Liver (tissue), 9 donors: ENCODE measurements around the gene TEX14. TPM values are rescaled to one million over a fixed set of nuclear protein-coding genes. Genes with fewer than 3 reads are reported as not detected.
A peak's percentile ranks its signal among the peaks of the same experiment; 100 is the strongest.

Experiments used
- DNase-seq: peaks from one replicate; pipeline ENCODE4 v3.0.0-alpha.2; 2017; ENCODE audit warnings: low spot score
- H3K27ac ChIP-seq, 2 donors: one replicate each; pipeline ENCODE4 v1.7.0; 2013; ENCODE audit warnings: inconsistent platforms in 2 of 2, low read length in 2 of 2, control low read depth in 1 of 2, low read depth in 1 of 2, mild to moderate bottlenecking in 1 of 2
- H3K27me3 ChIP-seq, 4 donors: one replicate each; pipeline versions ENCODE4 v1.6.1 to v1.7.0; 2013; ENCODE audit warnings: low read length in 3 of 4, inconsistent platforms in 1 of 4, mild to moderate bottlenecking in 1 of 4, moderate library complexity in 1 of 4; ENCODE audit not compliant: control insufficient read depth in 4 of 4, insufficient read depth in 4 of 4
- H3K36me3 ChIP-seq, 4 donors: one replicate each; pipeline versions ENCODE4 v1.6.1 to v1.7.0; 2013; ENCODE audit warnings: low read length in 3 of 4, mild to moderate bottlenecking in 3 of 4, low read depth in 1 of 4, moderate library complexity in 1 of 4; ENCODE audit not compliant: control insufficient read depth in 4 of 4, insufficient read depth in 3 of 4
- H3K4me1 ChIP-seq, 4 donors: one replicate each; pipeline versions ENCODE4 v1.6.1 to v1.7.0; 2013; ENCODE audit warnings: low read length in 3 of 4, mild to moderate bottlenecking in 3 of 4, moderate library complexity in 1 of 4; ENCODE audit not compliant: control insufficient read depth in 4 of 4, insufficient read depth in 4 of 4
- H3K4me3 ChIP-seq, 3 donors: one replicate each; pipeline versions ENCODE4 v1.6.1 to v1.7.0; 2013; ENCODE audit warnings: low read length in 3 of 3, control low read depth in 1 of 3, low read depth in 1 of 3, mild to moderate bottlenecking in 1 of 3
- H3K9ac ChIP-seq, 2 donors: one replicate each; pipeline ENCODE4 v1.7.0; 2013; ENCODE audit warnings: low read length in 2 of 2, mild to moderate bottlenecking in 2 of 2, moderate library complexity in 2 of 2, control low read depth in 1 of 2, low read depth in 1 of 2
- H3K9me3 ChIP-seq, 4 donors: one replicate each; pipeline versions ENCODE4 v1.6.1 to v1.7.0; 2013; ENCODE audit warnings: low read length in 3 of 4; ENCODE audit not compliant: control insufficient read depth in 4 of 4
- EGR1 ChIP-seq, 2 donors: IDR thresholded peaks; 2 replicates each; pipeline ENCODE4 v1.6.1; 2016 to 2018; ENCODE audit warnings: antibody characterized with exemption in 2 of 2, low read depth in 2 of 2
- FOXA1 ChIP-seq: IDR thresholded peaks from 2 replicates; pipeline ENCODE4 v1.6.1; 2016; ENCODE audit warnings: antibody characterized with exemption
- FOXA2 ChIP-seq: IDR thresholded peaks from 2 replicates; pipeline ENCODE4 v1.6.1; 2016; ENCODE audit warnings: antibody characterized with exemption
- GABPA ChIP-seq, 2 donors: IDR thresholded peaks in 1 of 2; conservative IDR thresholded peaks in 1 of 2; 2 replicates each; pipeline ENCODE4 v1.6.1; 2016; ENCODE audit warnings: antibody characterized with exemption in 2 of 2, mild to moderate bottlenecking in 1 of 2, moderate library complexity in 1 of 2
- HNF4A ChIP-seq, 2 donors: conservative IDR thresholded peaks; 2 replicates each; pipeline ENCODE4 v1.6.1; 2016; ENCODE audit warnings: antibody characterized with exemption in 2 of 2, mild to moderate bottlenecking in 2 of 2
- HNF4G ChIP-seq: IDR thresholded peaks from 2 replicates; pipeline ENCODE4 v1.6.1; 2016; ENCODE audit warnings: antibody characterized with exemption
- JUND ChIP-seq, 2 donors: IDR thresholded peaks; 2 replicates each; pipeline ENCODE4 v1.6.1; 2016; ENCODE audit warnings: antibody characterized with exemption in 2 of 2
- NR2F2 ChIP-seq: IDR thresholded peaks from 2 replicates; pipeline ENCODE4 v1.6.1; 2016; ENCODE audit warnings: antibody characterized with exemption
- RAD21 ChIP-seq, 2 donors: IDR thresholded peaks; 2 replicates each; pipeline ENCODE4 v1.6.1; 2016; ENCODE audit warnings: antibody characterized with exemption in 2 of 2, mild to moderate bottlenecking in 2 of 2
- RXRA ChIP-seq, 2 donors: IDR thresholded peaks; 2 replicates each; pipeline ENCODE4 v1.6.1; 2017 to 2018; ENCODE audit warnings: antibody characterized with exemption in 2 of 2, mild to moderate bottlenecking in 1 of 2
- SP1 ChIP-seq: IDR thresholded peaks from 2 replicates; pipeline ENCODE4 v1.6.1; 2018; ENCODE audit warnings: antibody characterized with exemption, mild to moderate bottlenecking
- TAF1 ChIP-seq: conservative IDR thresholded peaks from 2 replicates; pipeline ENCODE4 v1.6.1; 2016; ENCODE audit warnings: antibody characterized with exemption, mild to moderate bottlenecking
- YY1 ChIP-seq: IDR thresholded peaks from 2 replicates; pipeline ENCODE4 v1.6.1; 2016; ENCODE audit warnings: antibody characterized with exemption, mild to moderate bottlenecking
- WGBS: extraction: QIAGEN DNeasy Blood & Tissue Kit; methylation state at CpG from one replicate; pipeline ENCODE4 v1.1.7; 2013; 5-methylcytosine and 5-hydroxymethylcytosine counted together
- polyA plus RNA-seq, 2 donors: library from polyadenylated mRNA; stranded (reverse) in 1 of 2; unstranded in 1 of 2; fragments of 200-250 nt in 1 of 2; fragments of >200 nt in 1 of 2; fragmentation: Nextera tagmentation in 1 of 2; extraction: Ambion mirVana in 1 of 2; gene quantifications; one replicate each; pipeline versions ENCODE4 v1.2.1 to v1.2.3, GENCODE V29; 2013 to 2015
- total RNA-seq, 2 donors: library from RNA; depleted of rRNA; stranded (reverse); fragments of >200 nt; gene quantifications; one replicate each; pipeline ENCODE4 v1.2.3, GENCODE V29; 2014
- TF ChIP-seq, protein P1 (sequence below): IDR thresholded peaks from 2 replicates; pipeline ENCODE4 v1.6.1; 2016; ENCODE audit warnings: antibody characterized with exemption
- TF ChIP-seq, protein P2 (sequence below): IDR thresholded peaks from 2 replicates; pipeline ENCODE4 v1.6.1; 2016; ENCODE audit warnings: antibody characterized with exemption
- TF ChIP-seq, protein P3 (sequence below): fragments of 150-350 bp; IDR thresholded peaks from 2 replicates; pipeline ENCODE4 v1.5.1; 2017; ENCODE audit warnings: improper control_type of control experiment, low read depth, low read length; ENCODE audit not compliant: missing input control
- TF ChIP-seq, protein P4 (sequence below): IDR thresholded peaks from 2 replicates; pipeline ENCODE4 v1.6.1; 2016; ENCODE audit warnings: antibody characterized with exemption, mild to moderate bottlenecking
- TF ChIP-seq, protein P5 (sequence below): IDR thresholded peaks from 2 replicates; pipeline ENCODE4 v1.6.1; 2016; ENCODE audit warnings: antibody characterized with exemption
- donor health status: healthy.
- donor health status: healthy.
- donor health status: healthy.
- donor health status: healthy.
- donor health status: healthy.

The TEX14 gene
- total and polyA plus RNA-seq, 4 donors: 0.01 to 0.17 (median 0.13) TPM

DNA sequence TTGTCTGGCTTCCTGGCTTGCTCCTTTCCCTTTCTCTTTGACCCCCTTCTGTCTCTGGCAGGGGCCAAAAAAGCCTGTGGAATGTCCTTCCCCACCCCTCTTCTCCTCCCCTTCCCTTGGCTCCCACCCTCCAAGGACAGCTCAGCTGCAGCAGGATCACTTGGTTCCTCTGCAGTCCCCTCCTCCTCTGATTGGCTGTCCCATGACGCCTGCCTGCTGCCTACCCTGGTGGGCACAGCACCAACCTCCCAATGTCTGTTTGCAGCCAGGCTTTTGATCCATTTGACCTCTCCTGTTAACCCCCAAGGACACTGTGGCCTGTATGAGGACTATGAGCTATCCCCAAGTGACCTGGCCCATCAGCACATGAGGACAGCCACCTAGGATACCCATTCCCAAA lies 162.6 kb downstream of the TEX14 start:
- H3K4me1 ChIP-seq: peaks cover 2 to 21% (median 11%) of the 10 kb centered on the region in 4 donors
- no peaks in the 10 kb centered on the region for H3K36me3 ChIP-seq
- no peak for DNase-seq
- TF ChIP-seq NR2F2 (peak; percentile 25), FOXA1 (no peak), RXRA (IDR thresholded peaks at IDR 0.05) (peak in 1 of 2 donors; percentile 21)
- H3K27me3 ChIP-seq: no peaks in the 10 kb centered on the region
- WGBS: 56% methylated on average over 1 of the region's 1 CpG
- peak overlapping the region; percentile 57 to 68 for H3K27ac ChIP-seq
- H3K4me3 ChIP-seq: no peak overlapping the region
- H3K9ac ChIP-seq: no peak overlapping the region
- H3K9me3 ChIP-seq: no peaks in the 10 kb centered on the region

DNA sequence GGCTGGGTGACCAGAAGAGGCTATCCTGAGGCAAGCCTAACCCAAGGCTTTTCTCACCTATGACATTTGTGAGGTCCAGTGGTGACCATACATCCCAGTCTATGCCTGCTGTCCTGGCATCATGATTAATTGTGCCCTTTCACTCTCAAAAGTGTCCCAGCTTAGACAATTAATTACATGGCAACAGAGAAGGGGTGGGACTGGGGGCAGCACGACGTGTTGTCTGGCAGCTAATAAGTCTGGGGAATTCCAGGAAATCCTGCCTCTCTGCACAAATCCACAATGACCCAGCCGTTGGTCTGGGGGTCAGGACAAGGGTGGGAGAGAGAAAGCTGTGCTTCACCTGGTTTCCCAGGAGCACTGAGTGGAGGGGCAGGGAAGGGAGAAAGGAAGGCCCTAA lies 163.4 kb downstream of the TEX14 start:
- Histone ChIP-seq H3K4me3 (no peak overlapping the region), H3K27ac (peak overlapping the region; percentile 57 to 68), H3K36me3 (no peaks in the 10 kb centered on the region), H3K9ac (no peak overlapping the region), H3K27me3 (no peaks in the 10 kb centered on the region), H3K9me3 (no peaks in the 10 kb centered on the region), H3K4me1 (peaks cover 2 to 21% (median 10%) of the 10 kb centered on the region in 4 donors)
- TF ChIP-seq TAF1: no peak
- TF ChIP-seq HNF4A (conservative IDR thresholded peaks at IDR 0.05): no peak
- no peak for TF ChIP-seq SP1
- TF ChIP-seq EGR1 (IDR thresholded peaks at IDR 0.05; ENCODE audit: low read depth in 2 of 2): no peak
- no peak for TF ChIP-seq YY1
- TF ChIP-seq, protein P1, sequence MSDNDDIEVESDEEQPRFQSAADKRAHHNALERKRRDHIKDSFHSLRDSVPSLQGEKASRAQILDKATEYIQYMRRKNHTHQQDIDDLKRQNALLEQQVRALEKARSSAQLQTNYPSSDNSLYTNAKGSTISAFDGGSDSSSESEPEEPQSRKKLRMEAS: no peak
- TF ChIP-seq JUND (IDR thresholded peaks at IDR 0.05): no peak
- TF ChIP-seq, protein P2, sequence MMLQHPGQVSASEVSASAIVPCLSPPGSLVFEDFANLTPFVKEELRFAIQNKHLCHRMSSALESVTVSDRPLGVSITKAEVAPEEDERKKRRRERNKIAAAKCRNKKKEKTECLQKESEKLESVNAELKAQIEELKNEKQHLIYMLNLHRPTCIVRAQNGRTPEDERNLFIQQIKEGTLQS: no peak
- TF ChIP-seq RXRA (IDR thresholded peaks at IDR 0.05): no peak
- TF ChIP-seq, protein P3, sequence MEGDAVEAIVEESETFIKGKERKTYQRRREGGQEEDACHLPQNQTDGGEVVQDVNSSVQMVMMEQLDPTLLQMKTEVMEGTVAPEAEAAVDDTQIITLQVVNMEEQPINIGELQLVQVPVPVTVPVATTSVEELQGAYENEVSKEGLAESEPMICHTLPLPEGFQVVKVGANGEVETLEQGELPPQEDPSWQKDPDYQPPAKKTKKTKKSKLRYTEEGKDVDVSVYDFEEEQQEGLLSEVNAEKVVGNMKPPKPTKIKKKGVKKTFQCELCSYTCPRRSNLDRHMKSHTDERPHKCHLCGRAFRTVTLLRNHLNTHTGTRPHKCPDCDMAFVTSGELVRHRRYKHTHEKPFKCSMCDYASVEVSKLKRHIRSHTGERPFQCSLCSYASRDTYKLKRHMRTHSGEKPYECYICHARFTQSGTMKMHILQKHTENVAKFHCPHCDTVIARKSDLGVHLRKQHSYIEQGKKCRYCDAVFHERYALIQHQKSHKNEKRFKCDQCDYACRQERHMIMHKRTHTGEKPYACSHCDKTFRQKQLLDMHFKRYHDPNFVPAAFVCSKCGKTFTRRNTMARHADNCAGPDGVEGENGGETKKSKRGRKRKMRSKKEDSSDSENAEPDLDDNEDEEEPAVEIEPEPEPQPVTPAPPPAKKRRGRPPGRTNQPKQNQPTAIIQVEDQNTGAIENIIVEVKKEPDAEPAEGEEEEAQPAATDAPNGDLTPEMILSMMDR: no peak
- TF ChIP-seq, protein P4, sequence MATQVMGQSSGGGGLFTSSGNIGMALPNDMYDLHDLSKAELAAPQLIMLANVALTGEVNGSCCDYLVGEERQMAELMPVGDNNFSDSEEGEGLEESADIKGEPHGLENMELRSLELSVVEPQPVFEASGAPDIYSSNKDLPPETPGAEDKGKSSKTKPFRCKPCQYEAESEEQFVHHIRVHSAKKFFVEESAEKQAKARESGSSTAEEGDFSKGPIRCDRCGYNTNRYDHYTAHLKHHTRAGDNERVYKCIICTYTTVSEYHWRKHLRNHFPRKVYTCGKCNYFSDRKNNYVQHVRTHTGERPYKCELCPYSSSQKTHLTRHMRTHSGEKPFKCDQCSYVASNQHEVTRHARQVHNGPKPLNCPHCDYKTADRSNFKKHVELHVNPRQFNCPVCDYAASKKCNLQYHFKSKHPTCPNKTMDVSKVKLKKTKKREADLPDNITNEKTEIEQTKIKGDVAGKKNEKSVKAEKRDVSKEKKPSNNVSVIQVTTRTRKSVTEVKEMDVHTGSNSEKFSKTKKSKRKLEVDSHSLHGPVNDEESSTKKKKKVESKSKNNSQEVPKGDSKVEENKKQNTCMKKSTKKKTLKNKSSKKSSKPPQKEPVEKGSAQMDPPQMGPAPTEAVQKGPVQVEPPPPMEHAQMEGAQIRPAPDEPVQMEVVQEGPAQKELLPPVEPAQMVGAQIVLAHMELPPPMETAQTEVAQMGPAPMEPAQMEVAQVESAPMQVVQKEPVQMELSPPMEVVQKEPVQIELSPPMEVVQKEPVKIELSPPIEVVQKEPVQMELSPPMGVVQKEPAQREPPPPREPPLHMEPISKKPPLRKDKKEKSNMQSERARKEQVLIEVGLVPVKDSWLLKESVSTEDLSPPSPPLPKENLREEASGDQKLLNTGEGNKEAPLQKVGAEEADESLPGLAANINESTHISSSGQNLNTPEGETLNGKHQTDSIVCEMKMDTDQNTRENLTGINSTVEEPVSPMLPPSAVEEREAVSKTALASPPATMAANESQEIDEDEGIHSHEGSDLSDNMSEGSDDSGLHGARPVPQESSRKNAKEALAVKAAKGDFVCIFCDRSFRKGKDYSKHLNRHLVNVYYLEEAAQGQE: no peak
- TF ChIP-seq NR2F2: no peak
- TF ChIP-seq FOXA1: no peak
- TF ChIP-seq HNF4G: no peak
- TF ChIP-seq GABPA (IDR thresholded peaks at IDR 0.05 in 1 of 2, conservative IDR thresholded peaks at IDR 0.05 in 1 of 2): no peak
- TF ChIP-seq FOXA2: no peak
- TF ChIP-seq, protein P5, sequence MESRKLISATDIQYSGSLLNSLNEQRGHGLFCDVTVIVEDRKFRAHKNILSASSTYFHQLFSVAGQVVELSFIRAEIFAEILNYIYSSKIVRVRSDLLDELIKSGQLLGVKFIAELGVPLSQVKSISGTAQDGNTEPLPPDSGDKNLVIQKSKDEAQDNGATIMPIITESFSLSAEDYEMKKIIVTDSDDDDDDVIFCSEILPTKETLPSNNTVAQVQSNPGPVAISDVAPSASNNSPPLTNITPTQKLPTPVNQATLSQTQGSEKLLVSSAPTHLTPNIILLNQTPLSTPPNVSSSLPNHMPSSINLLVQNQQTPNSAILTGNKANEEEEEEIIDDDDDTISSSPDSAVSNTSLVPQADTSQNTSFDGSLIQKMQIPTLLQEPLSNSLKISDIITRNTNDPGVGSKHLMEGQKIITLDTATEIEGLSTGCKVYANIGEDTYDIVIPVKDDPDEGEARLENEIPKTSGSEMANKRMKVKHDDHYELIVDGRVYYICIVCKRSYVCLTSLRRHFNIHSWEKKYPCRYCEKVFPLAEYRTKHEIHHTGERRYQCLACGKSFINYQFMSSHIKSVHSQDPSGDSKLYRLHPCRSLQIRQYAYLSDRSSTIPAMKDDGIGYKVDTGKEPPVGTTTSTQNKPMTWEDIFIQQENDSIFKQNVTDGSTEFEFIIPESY: no peak
- no peak for TF ChIP-seq RAD21 (IDR thresholded peaks at IDR 0.05)
- WGBS: 59% methylated on average over 3 of the region's 3 CpGs
- DNase-seq: no peak
